GM19099 (cell line): Measurements from ENCODE around the gene HINT2.
A peak's percentile ranks its signal among the peaks of the same experiment; 100 is the strongest.

ENCODE experiments used
- POLR2A ChIP-seq: IDR thresholded peaks from 3 replicates; pipeline ENCODE4 v1.6.1; 2011; ENCODE audit warnings: low read depth; ENCODE audit not compliant: insufficient read length; ENCODE audit errors: extremely low read depth

The HINT2 gene

DNA sequence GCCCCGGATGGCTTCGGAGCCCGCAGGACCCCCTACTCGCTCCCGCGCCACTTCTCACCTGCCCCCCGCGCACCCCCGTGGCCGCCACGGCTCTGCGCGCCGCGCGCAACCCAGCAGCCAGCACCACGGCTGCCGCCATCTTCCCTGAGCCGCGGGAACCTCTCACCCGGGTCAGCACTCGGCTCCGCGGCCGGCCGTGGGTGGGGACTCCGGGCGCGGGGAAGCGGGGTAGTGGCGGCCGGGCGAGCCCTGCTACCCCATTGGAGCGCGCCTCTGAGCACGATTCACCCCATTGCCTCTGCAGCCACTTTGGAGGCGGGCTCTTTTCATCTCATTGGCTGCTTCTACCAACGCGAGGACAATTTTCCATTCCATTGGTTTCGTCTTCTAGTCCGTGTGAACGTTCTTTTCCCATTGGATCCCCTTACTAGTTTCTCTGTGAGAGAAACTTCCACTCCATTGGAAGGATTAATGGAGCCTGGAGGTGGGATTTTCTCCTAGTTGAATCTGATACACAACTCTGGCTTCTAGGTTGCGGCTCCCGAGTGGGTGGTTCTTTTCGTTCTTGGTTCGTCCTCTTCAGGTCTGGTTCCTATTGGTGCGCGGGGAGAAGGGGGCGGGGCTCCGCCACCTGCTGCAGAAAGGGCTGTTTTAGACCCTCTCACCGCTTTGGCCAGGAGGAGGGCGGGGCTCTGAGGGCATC lies at the start of gene HINT2:
Gene HINT2, minus strand, starts transcription at position 202 of the 703 bp plus-strand sequence. Its CDS starts 63 bp downstream, at position 139.
- TF ChIP-seq POLR2A: peak; percentile 95

DNA sequence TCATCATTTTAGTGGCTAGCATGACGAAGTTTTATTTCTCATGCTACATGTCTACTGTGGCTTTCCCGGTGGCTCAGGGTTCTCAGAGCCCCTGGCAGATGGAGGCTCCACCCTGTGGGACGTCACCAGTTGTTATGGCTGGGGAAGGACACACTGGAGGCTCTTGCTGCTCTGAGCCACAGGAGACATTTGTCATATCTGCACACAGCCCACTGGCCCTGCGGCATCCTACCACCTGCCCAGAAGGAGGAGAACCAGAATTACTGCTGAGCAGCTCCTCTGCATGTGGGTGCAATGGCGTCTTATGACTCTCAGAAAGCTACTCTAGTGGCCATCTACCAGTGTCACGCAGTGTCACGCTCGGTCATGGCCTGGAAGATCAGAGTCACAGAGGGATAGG lies 48.7 kb upstream of the HINT2 start:
- no peak for TF ChIP-seq POLR2A

DNA sequence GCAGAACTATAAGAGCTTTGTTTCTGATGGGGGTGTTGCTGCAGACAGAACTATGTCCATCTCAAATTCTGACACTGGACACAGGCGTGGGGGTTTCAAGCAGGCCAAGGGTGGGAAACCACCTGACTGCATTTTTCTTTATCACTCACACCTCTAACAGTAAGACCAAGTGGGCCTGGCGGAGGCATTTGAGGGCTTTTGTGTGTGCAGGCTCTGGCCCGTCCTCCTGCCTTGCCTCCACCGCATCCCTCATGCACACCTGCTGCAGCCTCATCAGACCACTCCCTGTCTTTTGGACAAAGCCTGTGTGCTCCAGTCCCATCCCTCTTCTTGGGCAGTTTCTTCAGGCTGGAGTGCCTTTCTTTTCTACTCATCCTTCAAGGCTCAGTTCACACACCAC lies 47.5 kb upstream of the HINT2 start:
- no peak for TF ChIP-seq POLR2A

DNA sequence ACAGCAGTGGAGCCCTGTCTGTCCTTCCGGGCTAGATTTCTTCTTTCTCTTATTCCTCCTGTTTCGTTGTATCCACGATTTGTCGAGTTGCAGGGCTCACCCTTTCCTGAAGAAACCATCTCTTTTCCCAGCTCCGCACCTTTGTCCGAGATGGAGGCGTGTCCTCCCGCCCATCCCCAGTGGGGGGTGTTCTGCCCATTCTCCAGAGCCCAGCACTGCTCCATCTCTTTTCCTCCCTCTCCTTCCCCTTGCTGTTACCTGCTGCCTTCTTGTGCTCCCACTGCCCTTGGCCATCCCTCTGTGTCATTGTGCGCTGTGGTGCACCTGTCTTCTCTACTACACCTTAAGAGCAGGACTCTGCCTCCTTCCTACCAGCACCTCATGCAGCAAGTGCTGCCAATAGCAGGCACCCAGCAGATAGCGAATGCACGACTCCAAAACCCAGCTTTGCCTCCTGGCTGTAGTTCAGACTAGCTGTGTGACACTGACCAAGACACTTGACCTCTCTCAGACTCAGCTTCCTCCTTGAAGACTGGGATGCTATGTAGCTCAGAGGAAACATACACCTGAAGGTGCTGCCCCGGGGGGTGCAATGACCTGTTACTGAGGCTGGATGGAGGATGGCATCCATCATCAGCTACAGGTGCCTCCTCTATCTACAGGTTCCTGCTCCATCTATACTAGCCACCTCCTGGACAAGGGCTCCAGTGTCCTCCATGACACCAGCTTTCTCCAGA lies 46.5 kb upstream of the HINT2 start:
- no peak for TF ChIP-seq POLR2A

DNA sequence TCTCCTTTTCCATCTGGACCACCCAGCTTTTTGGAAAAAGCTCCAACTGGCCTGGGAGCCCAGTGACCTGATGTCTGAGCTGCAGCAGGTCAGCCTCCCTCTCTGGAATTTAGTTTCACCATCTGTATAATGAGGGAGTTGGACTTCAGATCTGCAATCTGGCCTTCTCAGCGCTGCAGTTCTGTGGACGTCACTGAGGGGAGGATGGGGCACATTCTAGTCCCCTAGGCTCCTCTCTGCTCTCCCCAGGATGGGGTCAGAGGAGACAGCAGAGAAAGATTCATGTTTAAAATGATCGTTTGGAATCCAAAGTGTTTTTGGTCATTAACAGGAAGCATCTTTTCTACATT lies 45.1 kb upstream of the HINT2 start:
- no peak for TF ChIP-seq POLR2A

DNA sequence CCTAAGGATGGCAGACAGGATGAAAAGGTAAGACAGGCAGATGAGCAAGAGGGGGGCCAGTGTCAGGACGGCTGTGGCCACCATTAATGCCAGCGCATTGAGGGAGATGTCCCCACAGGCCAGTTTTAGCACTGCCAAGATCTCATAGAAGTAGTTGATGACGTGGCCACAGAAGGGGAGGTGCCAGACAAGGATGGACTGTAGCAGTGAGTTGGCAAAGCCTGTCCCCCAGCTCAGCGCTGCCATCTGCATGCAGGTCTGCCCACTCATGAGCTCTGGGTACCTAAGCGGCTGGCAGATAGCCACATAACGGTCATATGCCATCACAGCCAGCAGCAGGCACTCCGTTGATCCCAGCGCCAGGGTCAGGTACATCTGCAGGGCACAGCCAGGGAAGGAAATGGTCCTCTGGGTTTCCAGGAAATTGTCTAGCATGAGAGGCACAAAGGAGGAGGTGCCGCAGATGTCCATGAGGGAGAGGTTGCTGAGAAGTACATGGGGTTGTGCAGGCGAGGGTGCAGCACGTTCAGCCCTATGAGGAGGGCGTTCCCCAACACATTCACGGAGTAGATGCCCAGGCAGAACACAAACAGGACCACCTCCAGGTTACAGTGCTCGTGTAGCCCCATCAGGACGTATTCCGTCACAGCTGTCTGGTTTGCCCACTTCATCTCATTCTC lies 44.6 kb upstream of the HINT2 start:
- no peak for TF ChIP-seq POLR2A

DNA sequence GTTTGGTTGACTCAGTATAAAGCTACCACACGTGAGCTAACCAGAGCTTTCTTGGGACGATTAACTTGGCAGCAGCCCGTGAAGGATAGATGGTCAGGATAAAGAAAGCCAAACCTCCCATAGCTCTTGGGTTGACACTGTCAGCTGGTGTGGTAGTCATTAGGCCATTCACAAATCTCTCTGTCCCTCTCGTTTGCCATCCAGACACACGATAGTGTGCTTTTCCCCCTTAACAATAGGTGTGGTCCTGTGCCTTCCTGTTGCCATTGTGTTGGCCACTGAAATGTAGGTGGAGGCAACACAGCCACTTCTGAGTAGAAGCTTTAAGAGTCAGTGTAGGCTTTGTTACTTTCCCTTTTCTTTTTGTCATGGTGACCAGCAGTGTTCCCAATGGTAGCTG lies 43.6 kb upstream of the HINT2 start:
- no peak for TF ChIP-seq POLR2A

DNA sequence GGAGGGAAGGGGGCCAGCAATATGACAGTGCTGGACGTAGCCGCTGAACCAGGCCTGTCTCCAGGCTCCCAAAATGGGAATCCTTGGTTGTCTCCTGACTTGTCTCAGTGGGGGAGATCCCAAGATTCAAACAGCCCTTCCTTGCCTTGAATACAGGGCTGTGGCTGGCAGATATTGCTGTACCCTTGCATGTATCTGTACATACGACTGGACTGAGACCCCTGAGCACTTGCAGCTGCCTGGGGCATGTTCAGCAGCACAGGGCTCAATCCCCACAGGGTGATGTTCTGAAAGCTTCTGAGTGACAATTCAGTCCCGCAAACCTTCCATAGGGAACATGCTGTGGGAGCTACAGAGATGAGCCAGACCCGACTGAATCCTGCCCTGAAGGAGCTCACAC lies 42.0 kb upstream of the HINT2 start:
- no peak for TF ChIP-seq POLR2A

DNA sequence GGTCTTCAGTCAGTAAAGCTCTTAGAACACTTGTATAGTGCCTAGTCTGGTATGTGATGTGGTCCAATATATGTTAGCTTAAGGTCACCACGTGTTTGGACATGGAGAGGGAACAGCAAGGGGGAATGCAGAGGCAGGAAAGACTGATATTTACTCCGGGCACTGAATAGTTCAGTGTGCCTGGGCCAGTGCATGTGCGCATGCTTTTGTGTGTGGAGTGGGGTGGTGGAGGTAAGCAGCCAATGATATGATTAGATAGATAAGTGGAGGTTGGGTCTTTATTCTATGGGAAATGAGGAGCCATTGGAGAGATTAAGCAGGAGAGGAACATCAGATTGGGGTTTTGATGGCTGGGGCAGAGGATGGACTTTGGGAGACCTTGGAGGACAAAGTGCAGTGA lies 41.4 kb upstream of the HINT2 start:
- TF ChIP-seq POLR2A: no peak

DNA sequence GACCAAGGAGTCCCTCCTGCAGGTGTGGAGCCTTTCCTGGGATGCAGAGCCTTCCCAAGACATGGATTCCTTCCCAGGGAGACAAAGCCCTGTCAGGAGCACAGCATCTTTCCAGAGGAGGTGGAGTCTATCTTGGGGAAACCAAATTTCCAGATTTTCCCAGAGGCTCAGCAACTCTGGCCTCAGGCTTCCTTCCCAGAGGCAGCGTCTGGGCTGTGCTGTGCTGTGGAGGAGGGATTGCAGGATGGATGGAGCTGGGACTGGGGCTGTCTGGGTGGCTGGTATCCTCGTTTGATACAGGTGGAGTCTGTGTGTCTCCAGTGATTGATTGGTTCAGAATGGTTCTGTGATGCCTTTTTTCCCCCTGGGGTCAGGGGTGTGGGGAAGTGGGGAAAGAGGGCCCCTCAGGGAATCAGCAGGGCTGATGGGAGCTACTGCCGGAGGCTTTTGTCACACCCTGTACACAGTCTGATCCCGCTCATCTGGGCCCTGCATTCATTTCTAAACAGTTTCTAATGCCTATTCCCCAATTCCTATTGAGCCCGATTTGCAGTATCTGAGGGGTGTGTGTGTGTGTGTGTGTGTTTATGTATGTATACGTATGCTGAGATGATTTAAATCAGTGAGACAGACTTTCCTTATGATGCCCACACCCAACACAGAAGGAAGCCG lies 39.4 kb upstream of the HINT2 start:
- TF ChIP-seq POLR2A: no peak

DNA sequence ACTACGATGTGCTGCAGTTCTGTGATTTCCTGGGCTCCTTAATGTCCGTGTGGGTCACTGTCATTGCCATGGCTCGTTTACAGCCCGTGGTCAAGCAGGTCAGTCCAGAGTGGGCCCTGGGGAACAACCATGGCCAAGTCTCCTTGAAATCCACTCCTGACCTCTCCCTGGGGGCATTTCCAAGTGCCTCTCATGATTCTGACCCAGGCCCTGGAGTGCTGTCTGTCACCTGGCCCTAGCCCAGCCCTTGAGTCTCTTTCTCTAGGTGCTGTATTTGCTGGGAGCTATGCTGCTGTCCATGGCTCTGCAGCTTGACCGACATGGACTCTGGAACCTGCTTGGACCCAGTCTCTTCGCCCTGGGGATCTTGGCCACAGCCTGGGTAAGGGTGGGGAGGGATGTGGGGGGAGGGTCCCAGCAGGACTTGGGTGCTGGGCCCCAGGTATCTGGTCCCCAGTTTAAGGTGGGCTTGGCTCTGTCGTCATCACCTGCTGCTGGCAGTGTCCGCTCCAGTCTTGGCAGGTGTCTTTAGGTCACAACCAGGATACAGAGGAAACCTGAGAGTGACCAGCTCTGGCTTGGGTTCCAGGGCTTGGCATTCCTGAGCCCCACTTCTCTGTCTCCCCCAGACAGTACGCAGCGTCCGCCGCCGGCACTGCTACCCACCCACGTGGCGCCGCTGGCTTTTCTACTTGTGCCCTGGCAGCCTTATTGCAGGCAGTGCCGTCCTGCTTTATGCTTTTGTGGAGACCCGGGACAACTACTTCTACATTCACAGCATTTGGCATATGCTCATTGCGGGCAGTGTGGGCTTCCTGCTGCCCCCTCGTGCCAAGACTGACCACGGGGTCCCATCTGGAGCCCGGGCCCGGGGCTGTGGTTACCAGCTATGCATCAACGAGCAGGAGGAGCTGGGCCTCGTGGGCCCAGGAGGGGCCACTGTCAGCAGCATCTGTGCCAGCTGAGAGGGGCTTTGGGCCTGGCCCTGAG lies 38.3 kb upstream of the HINT2 start:
- no peak for TF ChIP-seq POLR2A

DNA sequence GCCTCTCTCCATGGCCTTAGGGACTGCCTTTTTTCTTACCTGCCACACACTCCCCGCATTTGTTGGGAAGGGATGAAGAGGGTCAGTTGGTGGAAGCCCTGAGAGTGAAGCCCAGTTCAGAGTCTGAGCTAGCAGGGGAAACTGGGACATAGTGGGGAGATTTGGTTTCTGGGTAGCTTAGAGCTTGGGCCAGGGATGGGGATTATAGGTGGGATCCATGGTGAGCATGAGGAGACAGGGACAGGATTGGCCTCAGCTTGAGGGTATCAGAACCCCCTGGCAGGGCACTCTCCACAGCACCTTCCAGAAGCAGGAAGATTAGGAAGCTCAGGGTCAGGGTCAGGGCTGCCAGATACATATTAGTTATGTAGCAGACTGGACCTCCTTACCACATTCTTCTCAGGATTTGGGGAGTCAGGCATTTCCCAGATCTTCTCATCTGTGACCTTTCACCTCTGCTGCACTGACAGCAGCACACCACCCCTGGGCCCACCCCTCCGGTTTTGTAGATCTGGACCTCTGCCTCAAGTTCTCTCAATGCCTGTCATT lies 37.5 kb upstream of the HINT2 start:
- TF ChIP-seq POLR2A: no peak

DNA sequence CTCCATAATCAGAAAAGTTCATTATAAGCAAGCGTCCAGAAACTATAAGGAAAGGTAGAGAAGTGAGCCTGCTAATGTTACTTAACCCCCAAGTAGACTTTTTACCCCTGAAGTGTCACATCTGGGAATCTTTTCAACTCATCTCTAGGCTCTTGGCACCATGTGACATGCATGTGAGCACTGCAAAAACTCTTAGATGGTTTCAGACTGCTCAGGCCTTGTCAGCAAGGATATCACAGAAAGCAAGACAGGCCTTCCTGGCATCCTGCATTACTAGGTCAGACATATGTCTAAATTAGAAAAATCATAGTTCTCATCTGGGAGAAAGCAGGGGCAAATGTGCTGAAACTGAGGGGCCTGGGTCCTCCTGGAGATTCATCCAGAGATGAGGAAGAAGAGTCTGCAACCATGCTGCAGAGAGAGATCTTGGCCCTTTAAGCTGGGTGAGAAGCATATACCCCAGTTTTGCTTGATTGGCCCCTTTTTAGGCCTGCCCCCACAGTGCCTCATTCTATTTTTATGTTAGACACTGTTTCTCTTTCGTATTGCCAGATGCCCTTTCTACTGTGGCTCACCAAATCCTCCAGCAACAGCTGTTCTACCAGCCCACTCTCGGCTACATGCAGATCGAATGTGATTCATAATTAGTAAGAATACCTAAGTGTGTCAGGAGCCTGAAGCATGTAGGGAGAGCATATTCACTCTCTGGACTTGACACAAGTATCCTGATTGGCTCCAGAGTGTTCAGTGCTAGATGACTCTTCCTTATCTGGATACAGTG lies 33.1 kb upstream of the HINT2 start:
- peak; percentile 55 for TF ChIP-seq POLR2A
